ENCODE measurements around the gene NDUFB10.
A peak's percentile ranks its signal among the peaks of the same experiment; 100 is the strongest.
"Not testable (repeated sequence)": the region's sequence is repeated elsewhere in the genome, so short reads cannot be mapped to it uniquely, and the experiment has no call there.

Gene NDUFB10

GRCh38 chr16:1959269-1960039, at the start of gene NDUFB10:
TSS of gene NDUFB10 (plus strand) at chr16:1959538. CDS start at chr16:1959625, 87 bp downstream.
- peak; percentile 87 for DNase-seq (ENCODE audit: low read depth)

- DNase-seq (ENCODE audit: low read depth) = no peak
Observed at GRCh38 chr16:1909561-1910231, 49.6 kb upstream of the NDUFB10 start.

GRCh38 chr16:1911467-1912214, 47.7 kb upstream of the NDUFB10 start:
- no peak for DNase-seq (ENCODE audit: low read depth)

GRCh38 chr16:1912215-1912543, 47.2 kb upstream of the NDUFB10 start:
- no peak for DNase-seq (ENCODE audit: low read depth)

- DNase-seq (ENCODE audit: low read depth) = no peak
Observed at GRCh38 chr16:1913327-1914083, 45.8 kb upstream of the NDUFB10 start.

- no peak for DNase-seq (ENCODE audit: low read depth)
Observed at GRCh38 chr16:1914084-1914608, 45.2 kb upstream of the NDUFB10 start.

- no peak for DNase-seq (ENCODE audit: low read depth)
Observed at GRCh38 chr16:1914988-1915387, 44.4 kb upstream of the NDUFB10 start.

- DNase-seq (ENCODE audit: low read depth) = no peak
Observed at GRCh38 chr16:1915732-1916639, 43.4 kb upstream of the NDUFB10 start.

GRCh38 chr16:1916640-1916990, 42.7 kb upstream of the NDUFB10 start:
- no peak for DNase-seq (ENCODE audit: low read depth)

GRCh38 chr16:1917056-1917664, 42.2 kb upstream of the NDUFB10 start:
- DNase-seq (ENCODE audit: low read depth) = no peak

GRCh38 chr16:1917665-1918350, 41.5 kb upstream of the NDUFB10 start:
- DNase-seq (ENCODE audit: low read depth) = no peak

GRCh38 chr16:1918351-1919326, 40.7 kb upstream of the NDUFB10 start, which contains the start of gene HS3ST6:
TSS of gene HS3ST6 (minus strand) at chr16:1918415. CDS start at chr16:1918323, 92 bp downstream.
- DNase-seq (ENCODE audit: low read depth) = no peak

- DNase-seq (ENCODE audit: low read depth) = no peak
Observed at GRCh38 chr16:1919327-1919998, 39.9 kb upstream of the NDUFB10 start.

- not testable (repeated sequence) for DNase-seq (ENCODE audit: low read depth)
Observed at GRCh38 chr16:1920122-1920521, 39.2 kb upstream of the NDUFB10 start.

GRCh38 chr16:1920727-1921171, 38.6 kb upstream of the NDUFB10 start:
- DNase-seq (ENCODE audit: low read depth) = peak; percentile 20

- no peak for DNase-seq (ENCODE audit: low read depth)
Observed at GRCh38 chr16:1922357-1922756, 37.0 kb upstream of the NDUFB10 start.

- DNase-seq (ENCODE audit: low read depth) = peak; percentile 22
Observed at GRCh38 chr16:1923299-1924034, 35.9 kb upstream of the NDUFB10 start.
